Adipose tissue (tissue), 3 donors: ENCODE measurements around the gene MYL5. TPM values are rescaled to one million over a fixed set of nuclear protein-coding genes. Genes with fewer than 3 reads are reported as not detected.
"Not testable (repeated sequence)": the region's sequence is repeated elsewhere in the genome, so short reads cannot be mapped to it uniquely, and the experiment has no call there.

ENCODE experiments used
- H3K27ac ChIP-seq: one replicate; pipeline ENCODE4 v1.5.1; 2013; ENCODE audit warnings: low read depth, low read length
- WGBS, 3 donors: extraction: QIAGEN DNeasy Blood & Tissue Kit; methylation state at CpG; one replicate each; pipeline ENCODE4 v1.1.7; 2013; 5-methylcytosine and 5-hydroxymethylcytosine counted together
- polyA plus RNA-seq, 3 donors: library from polyadenylated mRNA; stranded (reverse); fragments of 200-250 nt; gene quantifications; one replicate each; pipeline ENCODE4 v1.2.3, GENCODE V29; 2013
- donor health status: healthy with polysubstance abuse.
- donor health status: Bipolar disorder and iron deficiency.
- donor health status: healthy.

MYL5 gene
- polyA plus RNA-seq, 3 donors: 6.4 to 33.9 (median 22.4) TPM

GRCh38 chr4:729336-730315, 55.3 kb downstream of the MYL5 start:
- 88 to 92% (median 89%) methylated on average over 16 to 20 of the region's 20 CpGs for WGBS, 3 donors
- H3K27ac ChIP-seq: no peak overlapping the region

- 97% methylated on average over 21 to 27 of the region's 27 CpGs for WGBS, 3 donors
- no peak overlapping the region for H3K27ac ChIP-seq
These were observed 56.2 kb downstream of the MYL5 start for GRCh38 chr4:730511-730910.

- 92 to 96% (median 94%) methylated on average over 38 to 54 of the region's 68 CpGs for WGBS, 3 donors
- not testable (repeated sequence) for H3K27ac ChIP-seq
These were observed 56.9 kb downstream of the MYL5 start for GRCh38 chr4:730946-731904.

Other genes with a start within 250 kb of the MYL5 start
- 10 to 100 TPM in 1 of 3 donors, 1 to 10 TPM in 2; 7.1 to 10.4 (median 9.5) TPM for gene ZNF721, start 175.4 kb upstream of the MYL5 start, polyA plus RNA-seq
- gene PIGG, start 175.3 kb upstream of the MYL5 start, polyA plus RNA-seq: 10 to 100 TPM; 18.9 to 29.9 (median 28.6) TPM
- gene TMEM271, start 98.2 kb upstream of the MYL5 start, polyA plus RNA-seq: under 1 TPM in 1 of 3 donors, not detected in 2; 0.02 TPM
- 1 to 10 TPM in 2 of 3 donors, under 1 TPM in 1; 0.76 to 1.7 (median 1.2) TPM for gene PDE6B, start 49.0 kb upstream of the MYL5 start, polyA plus RNA-seq
- gene ATP5ME, start 266 bp upstream of the MYL5 start, polyA plus RNA-seq: 100 to 1,000 TPM; 262 to 586 (median 547) TPM
- gene SLC49A3, start 14.6 kb downstream of the MYL5 start, polyA plus RNA-seq: 10 to 100 TPM in 2 of 3 donors, 1 to 10 TPM in 1; 6.5 to 14.6 (median 10.3) TPM
- 10 to 100 TPM; 15.8 to 38.9 (median 26.6) TPM for gene PCGF3, start 31.3 kb downstream of the MYL5 start, polyA plus RNA-seq
- gene CPLX1, start 151.6 kb downstream of the MYL5 start, polyA plus RNA-seq: 10 to 100 TPM in 1 of 3 donors, 1 to 10 TPM in 2; 1.2 to 12.7 (median 2.4) TPM